GM10266 (cell line): ENCODE data around the gene CBX4.
A peak's percentile ranks its signal among the peaks of the same experiment; 100 is the strongest.

Source experiments
- DNase-seq: peaks from one replicate; pipeline ENCODE4 v3.0.0; 2012; ENCODE audit errors: extremely low spot score
- TF ChIP-seq, protein P1 (sequence below): IDR thresholded peaks from 2 replicates; pipeline ENCODE4 v1.5.1; 2012; ENCODE audit warnings: mild to moderate bottlenecking, low read depth; ENCODE audit not compliant: control insufficient read depth, insufficient read depth; ENCODE audit errors: missing control alignments

CBX4 gene

DNA sequence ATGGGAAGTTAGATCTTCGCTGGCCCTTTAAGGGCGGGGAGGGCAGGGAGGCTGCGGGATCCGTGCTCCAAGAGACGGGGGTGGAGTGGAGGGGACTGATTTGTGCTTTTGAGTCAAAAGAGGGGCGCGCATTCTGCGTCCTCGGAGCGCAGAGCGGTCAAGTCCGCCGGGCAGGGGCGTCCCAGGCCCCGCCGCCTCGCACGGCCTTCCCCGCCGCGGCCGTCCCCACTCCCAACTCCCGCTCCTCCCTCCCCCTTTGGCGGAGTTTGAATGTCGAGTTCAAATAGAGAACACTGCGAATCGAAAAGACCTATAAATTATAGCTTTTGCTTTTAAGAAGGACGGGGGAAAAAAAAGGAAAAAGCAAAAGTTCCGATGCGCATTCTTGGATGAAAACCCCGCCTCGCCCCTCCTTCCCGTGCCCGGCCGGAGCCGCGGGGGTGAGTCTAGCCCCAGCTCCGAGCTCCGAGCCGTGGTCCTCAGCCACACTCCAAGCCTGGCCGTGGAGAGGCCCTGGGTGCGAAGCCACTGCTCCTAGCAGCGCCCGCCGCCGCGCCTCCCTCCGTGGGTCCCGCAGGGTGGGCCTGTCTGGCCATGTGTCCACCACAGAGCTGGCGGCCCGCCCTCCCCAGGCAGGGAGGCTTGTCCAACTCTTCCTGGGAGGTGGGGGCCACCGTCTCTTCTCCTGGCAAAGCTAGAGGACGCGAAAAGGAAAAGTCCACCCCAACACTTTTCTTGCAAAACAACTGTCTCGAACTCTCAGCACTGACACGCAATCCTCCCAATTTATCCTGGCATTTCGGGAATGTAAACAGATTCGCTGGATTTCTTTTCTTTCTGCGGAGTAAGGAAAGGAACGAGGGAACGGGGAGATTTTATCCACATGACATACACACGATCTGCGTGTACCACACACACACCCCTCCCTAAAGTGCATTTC is 46.0 kb downstream of the CBX4 start:
- DNase-seq, result no peak
- TF ChIP-seq, protein P1, sequence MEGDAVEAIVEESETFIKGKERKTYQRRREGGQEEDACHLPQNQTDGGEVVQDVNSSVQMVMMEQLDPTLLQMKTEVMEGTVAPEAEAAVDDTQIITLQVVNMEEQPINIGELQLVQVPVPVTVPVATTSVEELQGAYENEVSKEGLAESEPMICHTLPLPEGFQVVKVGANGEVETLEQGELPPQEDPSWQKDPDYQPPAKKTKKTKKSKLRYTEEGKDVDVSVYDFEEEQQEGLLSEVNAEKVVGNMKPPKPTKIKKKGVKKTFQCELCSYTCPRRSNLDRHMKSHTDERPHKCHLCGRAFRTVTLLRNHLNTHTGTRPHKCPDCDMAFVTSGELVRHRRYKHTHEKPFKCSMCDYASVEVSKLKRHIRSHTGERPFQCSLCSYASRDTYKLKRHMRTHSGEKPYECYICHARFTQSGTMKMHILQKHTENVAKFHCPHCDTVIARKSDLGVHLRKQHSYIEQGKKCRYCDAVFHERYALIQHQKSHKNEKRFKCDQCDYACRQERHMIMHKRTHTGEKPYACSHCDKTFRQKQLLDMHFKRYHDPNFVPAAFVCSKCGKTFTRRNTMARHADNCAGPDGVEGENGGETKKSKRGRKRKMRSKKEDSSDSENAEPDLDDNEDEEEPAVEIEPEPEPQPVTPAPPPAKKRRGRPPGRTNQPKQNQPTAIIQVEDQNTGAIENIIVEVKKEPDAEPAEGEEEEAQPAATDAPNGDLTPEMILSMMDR, result no peak

DNA sequence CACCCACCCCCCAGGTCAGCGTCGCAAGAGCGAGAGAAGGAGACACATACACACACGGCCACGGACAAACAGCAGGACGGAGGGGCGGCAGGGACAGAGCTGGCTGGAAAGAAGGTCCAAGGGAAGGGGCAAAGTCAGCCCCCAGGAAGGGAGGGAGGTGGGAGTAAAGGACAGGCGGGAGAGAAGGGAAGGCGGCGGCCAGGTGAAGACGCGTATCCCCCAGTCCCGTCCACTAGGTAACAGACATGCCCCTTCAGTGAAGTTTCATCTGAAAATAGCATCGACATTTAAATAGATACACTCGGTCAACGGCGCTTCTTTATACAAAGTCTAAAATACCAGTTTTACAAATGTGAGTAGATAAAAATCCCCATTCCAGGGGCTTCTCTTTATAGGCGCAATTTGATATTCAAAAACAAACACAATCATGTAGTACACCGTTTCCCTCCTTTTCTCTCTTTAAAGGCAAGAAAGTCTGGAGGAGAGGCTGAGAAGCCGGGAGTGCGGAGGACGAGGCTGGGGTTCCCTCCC is 46.8 kb downstream of the CBX4 start:
- TF ChIP-seq, protein P1, result no peak
- DNase-seq, result no peak

DNA sequence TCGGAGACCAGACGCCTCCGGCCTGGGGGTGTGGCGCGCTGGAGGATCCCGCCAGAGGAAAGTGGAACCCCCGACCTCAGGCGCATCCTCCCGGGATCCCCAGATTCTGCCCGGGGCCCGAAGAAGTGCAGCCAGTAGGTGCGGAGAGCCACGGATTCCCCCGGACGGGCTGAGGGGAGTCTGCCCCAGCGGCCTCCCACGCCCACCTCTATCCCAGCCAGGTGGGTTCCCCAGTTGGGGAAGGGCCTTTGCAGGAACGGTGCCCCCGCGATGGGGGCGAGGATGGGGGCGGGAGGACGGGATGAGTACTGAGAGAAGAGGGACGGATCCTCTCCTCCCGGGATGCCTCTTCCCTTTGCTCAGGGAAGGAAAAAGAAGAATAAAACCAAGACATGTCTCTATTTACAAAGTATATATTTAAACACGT is 47.5 kb downstream of the CBX4 start:
- no peak for DNase-seq
- TF ChIP-seq, protein P1, result no peak

GRCh38 chr17:79790805-79791734 is 48.2 kb downstream of the CBX4 start:
- TF ChIP-seq, protein P1, result no peak
- no peak for DNase-seq

DNA sequence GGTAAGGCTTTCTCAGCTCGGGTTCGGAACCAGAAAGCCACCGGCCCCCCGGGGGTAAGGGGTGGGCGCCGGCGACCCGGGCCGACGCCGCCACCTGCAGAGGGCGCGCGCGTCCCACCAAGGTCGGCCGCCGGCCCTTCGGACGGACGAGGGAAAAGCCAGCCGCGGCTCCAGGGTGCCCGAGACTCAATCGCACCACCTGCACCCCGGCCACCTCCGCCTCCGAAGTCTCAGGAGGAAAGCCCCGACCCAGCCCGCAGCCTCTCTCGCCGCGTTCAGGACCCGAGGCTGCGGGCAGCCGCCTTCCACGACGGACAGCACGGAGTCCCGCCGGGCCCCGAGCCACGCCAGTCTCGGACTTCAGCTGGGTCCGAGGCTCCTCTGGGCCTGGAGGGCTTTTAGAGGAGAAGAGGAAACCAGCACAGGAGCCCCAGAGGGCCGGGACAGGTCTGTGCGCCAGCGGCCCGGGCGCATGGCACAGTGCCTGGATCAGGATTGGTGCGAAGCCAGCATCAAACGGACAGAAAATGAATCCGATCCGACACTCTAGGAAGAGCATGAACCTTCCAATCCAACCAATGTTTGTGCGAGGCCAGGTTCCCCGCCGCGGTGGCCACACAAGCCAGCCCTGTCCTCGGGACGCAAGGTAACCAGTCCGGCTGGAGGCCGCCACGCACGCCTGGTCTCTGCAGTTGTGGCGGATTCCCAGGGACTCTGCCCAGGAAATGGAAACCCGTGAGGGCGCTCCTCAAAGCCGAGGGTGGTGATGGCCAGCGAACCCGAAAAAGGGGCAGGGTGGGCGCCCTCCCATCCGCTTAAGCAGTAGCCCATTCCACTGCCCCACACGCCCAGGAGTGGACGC is 49.1 kb downstream of the CBX4 start:
- TF ChIP-seq, protein P1, result peak; percentile 91
- DNase-seq, result peak; percentile 90
